ENCODE data around the gene PTPRN2.
A peak's percentile ranks its signal among the peaks of the same experiment; 100 is the strongest.

The PTPRN2 gene

GRCh38 chr7:157615852-157616251, 971.8 kb downstream of the PTPRN2 start:
- Histone ChIP-seq H3K27me3 (ENCODE audit: control insufficient read depth in 1 of 2, insufficient read depth in 2 of 2, low read length in 2 of 2) (peaks cover 0 to 14% of the 10 kb centered on the region in 2 donors), H3K27ac (ENCODE audit: low read depth, low read length) (no peak overlapping the region), H3K4me1 (ENCODE audit: insufficient read depth, low read length) (no peaks in the 10 kb centered on the region), H3K9me3 (ENCODE audit: low read length) (no peaks in the 10 kb centered on the region), H3K9ac (ENCODE audit: low read length) (no peak overlapping the region), H3K4me3 (ENCODE audit: low read depth in 1 of 2, low read length in 2 of 2) (no peak overlapping the region), H3K36me3 (ENCODE audit: insufficient read depth, low read length) (no peaks in the 10 kb centered on the region)

- Histone ChIP-seq H3K9me3 (ENCODE audit: low read length) (no peaks in the 10 kb centered on the region), H3K9ac (ENCODE audit: low read length) (no peak overlapping the region), H3K36me3 (ENCODE audit: insufficient read depth, low read length) (no peaks in the 10 kb centered on the region), H3K27ac (ENCODE audit: low read depth, low read length) (no peak overlapping the region), H3K27me3 (ENCODE audit: control insufficient read depth in 1 of 2, insufficient read depth in 2 of 2, low read length in 2 of 2) (peaks cover 0 to 14% of the 10 kb centered on the region in 2 donors), H3K4me1 (ENCODE audit: insufficient read depth, low read length) (no peaks in the 10 kb centered on the region), H3K4me3 (ENCODE audit: low read depth in 1 of 2, low read length in 2 of 2) (no peak overlapping the region)
Observed at GRCh38 chr7:157615101-157615817, 972.4 kb downstream of the PTPRN2 start.

GRCh38 chr7:157614457-157615020, 973.1 kb downstream of the PTPRN2 start:
- H3K36me3 ChIP-seq (ENCODE audit: insufficient read depth, low read length): no peaks in the 10 kb centered on the region
- no peak overlapping the region for H3K27ac ChIP-seq (ENCODE audit: low read depth, low read length)
- no peak overlapping the region for H3K9ac ChIP-seq (ENCODE audit: low read length)
- no peak overlapping the region for H3K4me3 ChIP-seq (ENCODE audit: low read depth in 1 of 2, low read length in 2 of 2)
- H3K4me1 ChIP-seq (ENCODE audit: insufficient read depth, low read length): no peaks in the 10 kb centered on the region
- no peaks in the 10 kb centered on the region for H3K9me3 ChIP-seq (ENCODE audit: low read length)
- H3K27me3 ChIP-seq (ENCODE audit: control insufficient read depth in 1 of 2, insufficient read depth in 2 of 2, low read length in 2 of 2): peaks cover 0 to 14% of the 10 kb centered on the region in 2 donors

DNA sequence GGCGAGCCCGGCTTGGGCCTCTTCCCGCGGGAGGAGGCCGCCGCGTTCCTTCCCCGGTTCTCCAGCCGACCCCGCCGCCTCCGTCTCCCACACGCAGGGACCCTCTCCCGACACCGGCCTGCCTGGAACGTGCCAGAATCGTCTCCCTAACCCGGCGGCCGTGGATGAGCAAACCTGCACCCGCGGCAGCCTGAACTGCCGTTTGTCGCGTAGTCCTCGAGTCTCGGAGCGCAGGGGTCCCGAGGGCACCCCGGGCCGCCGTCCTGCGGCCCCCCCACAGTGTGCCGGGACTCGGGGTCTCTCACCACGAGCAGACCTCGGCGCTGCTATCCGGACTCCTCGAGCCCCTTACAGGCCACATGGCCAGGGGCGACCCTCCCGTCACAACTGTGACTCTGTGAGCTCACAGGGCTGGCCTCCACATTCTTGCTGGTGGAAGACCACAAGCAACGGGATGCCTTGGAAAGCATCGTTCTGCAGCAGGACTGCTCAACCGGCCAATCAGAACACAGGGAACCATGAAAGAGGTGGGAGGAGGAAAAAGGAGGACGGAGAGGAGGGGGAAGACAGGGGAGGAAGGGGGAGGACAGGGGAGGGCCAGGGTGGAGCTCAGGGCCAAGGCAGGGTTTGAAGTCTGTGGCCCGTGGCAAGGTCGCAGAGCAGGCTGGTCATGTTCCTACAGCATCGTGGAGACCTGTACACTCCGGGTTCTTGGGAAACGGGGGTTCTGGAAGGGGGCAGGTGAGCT, 973.9 kb downstream of the PTPRN2 start:
- Histone ChIP-seq H3K4me3 (ENCODE audit: low read depth in 1 of 2, low read length in 2 of 2) (peak overlapping the region; percentile 37 to 68), H3K27ac (ENCODE audit: low read depth, low read length) (no peak overlapping the region), H3K4me1 (ENCODE audit: insufficient read depth, low read length) (no peaks in the 10 kb centered on the region), H3K9ac (ENCODE audit: low read length) (no peak overlapping the region), H3K27me3 (ENCODE audit: control insufficient read depth in 1 of 2, insufficient read depth in 2 of 2, low read length in 2 of 2) (peaks cover 0 to 14% of the 10 kb centered on the region in 2 donors), H3K9me3 (ENCODE audit: low read length) (no peaks in the 10 kb centered on the region), H3K36me3 (ENCODE audit: insufficient read depth, low read length) (no peaks in the 10 kb centered on the region)

DNA sequence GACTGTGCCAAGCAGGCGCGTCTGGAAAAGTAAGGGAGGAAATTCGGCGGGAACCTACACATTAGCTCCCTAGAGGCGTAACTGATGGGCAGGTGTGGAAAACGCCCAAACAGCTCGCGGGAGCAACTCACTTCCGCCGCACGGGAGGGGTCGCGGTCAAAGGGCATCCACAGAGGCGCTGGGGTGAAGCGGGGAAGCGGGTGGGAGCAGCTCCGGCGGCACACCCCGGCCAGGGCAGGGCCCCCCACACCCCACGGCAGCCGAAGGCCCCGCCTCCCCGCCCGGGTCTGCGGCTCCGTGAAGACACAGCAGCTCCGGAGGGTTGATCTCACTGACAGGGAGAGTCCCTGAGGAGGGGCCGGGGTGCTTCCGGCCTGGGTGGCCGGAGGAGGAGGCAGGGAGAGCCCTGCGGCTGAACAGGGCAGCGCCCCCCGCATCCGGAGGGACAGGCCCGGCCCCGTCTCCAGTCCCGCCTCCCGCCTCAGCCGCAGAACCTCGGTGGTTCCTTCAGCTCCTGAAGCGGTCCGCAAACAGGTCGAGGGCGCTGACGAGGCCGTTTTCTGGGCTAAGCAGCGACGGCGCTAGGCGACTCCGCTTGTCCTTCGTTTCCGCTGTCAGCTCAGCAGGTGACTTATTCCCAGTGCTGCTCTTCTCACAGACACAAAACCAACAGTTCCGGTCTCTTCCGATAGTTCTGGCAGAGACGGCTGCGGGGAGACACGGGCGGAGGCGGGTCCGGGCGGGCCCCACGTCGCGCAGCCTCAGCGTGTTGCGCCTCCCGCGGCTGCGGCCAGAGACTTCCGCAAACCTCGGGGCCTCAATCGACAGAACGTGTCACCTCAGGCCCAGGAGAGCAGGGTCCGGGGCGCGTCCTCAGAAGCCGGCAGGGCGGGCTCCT, 974.7 kb downstream of the PTPRN2 start:
- H3K27ac ChIP-seq (ENCODE audit: low read depth, low read length): no peak overlapping the region
- H3K36me3 ChIP-seq (ENCODE audit: insufficient read depth, low read length): no peaks in the 10 kb centered on the region
- H3K4me3 ChIP-seq (ENCODE audit: low read depth in 1 of 2, low read length in 2 of 2): peak overlapping the region; percentile 37 to 68
- H3K9ac ChIP-seq (ENCODE audit: low read length): no peak overlapping the region
- H3K4me1 ChIP-seq (ENCODE audit: insufficient read depth, low read length): no peaks in the 10 kb centered on the region
- H3K9me3 ChIP-seq (ENCODE audit: low read length): no peaks in the 10 kb centered on the region
- H3K27me3 ChIP-seq (ENCODE audit: control insufficient read depth in 1 of 2, insufficient read depth in 2 of 2, low read length in 2 of 2): peaks cover 0 to 14% of the 10 kb centered on the region in 2 donors

GRCh38 chr7:157612009-157612663, 975.5 kb downstream of the PTPRN2 start:
- H3K27ac ChIP-seq (ENCODE audit: low read depth, low read length): no peak overlapping the region
- no peaks in the 10 kb centered on the region for H3K9me3 ChIP-seq (ENCODE audit: low read length)
- H3K4me1 ChIP-seq (ENCODE audit: insufficient read depth, low read length): no peaks in the 10 kb centered on the region
- H3K36me3 ChIP-seq (ENCODE audit: insufficient read depth, low read length): no peaks in the 10 kb centered on the region
- H3K9ac ChIP-seq (ENCODE audit: low read length): no peak overlapping the region
- peaks cover 0 to 14% of the 10 kb centered on the region in 2 donors for H3K27me3 ChIP-seq (ENCODE audit: control insufficient read depth in 1 of 2, insufficient read depth in 2 of 2, low read length in 2 of 2)
- peak overlapping the region in 1 of 2 donors; percentile 37 for H3K4me3 ChIP-seq (ENCODE audit: low read depth in 1 of 2, low read length in 2 of 2)

GRCh38 chr7:157611341-157611740, 976.3 kb downstream of the PTPRN2 start:
- no peak overlapping the region for H3K4me3 ChIP-seq (ENCODE audit: low read depth in 1 of 2, low read length in 2 of 2)
- no peaks in the 10 kb centered on the region for H3K36me3 ChIP-seq (ENCODE audit: insufficient read depth, low read length)
- H3K9me3 ChIP-seq (ENCODE audit: low read length): no peaks in the 10 kb centered on the region
- H3K9ac ChIP-seq (ENCODE audit: low read length): no peak overlapping the region
- H3K27ac ChIP-seq (ENCODE audit: low read depth, low read length): no peak overlapping the region
- H3K27me3 ChIP-seq (ENCODE audit: control insufficient read depth in 1 of 2, insufficient read depth in 2 of 2, low read length in 2 of 2): peaks cover 0 to 14% of the 10 kb centered on the region in 2 donors
- no peaks in the 10 kb centered on the region for H3K4me1 ChIP-seq (ENCODE audit: insufficient read depth, low read length)

- peaks cover 0 to 14% of the 10 kb centered on the region in 2 donors for H3K27me3 ChIP-seq (ENCODE audit: control insufficient read depth in 1 of 2, insufficient read depth in 2 of 2, low read length in 2 of 2)
- H3K27ac ChIP-seq (ENCODE audit: low read depth, low read length): no peak overlapping the region
- no peaks in the 10 kb centered on the region for H3K9me3 ChIP-seq (ENCODE audit: low read length)
- H3K9ac ChIP-seq (ENCODE audit: low read length): no peak overlapping the region
- no peaks in the 10 kb centered on the region for H3K36me3 ChIP-seq (ENCODE audit: insufficient read depth, low read length)
- H3K4me3 ChIP-seq (ENCODE audit: low read depth in 1 of 2, low read length in 2 of 2): no peak overlapping the region
- no peaks in the 10 kb centered on the region for H3K4me1 ChIP-seq (ENCODE audit: insufficient read depth, low read length)
Observed at GRCh38 chr7:157610671-157611295, 976.8 kb downstream of the PTPRN2 start.

DNA sequence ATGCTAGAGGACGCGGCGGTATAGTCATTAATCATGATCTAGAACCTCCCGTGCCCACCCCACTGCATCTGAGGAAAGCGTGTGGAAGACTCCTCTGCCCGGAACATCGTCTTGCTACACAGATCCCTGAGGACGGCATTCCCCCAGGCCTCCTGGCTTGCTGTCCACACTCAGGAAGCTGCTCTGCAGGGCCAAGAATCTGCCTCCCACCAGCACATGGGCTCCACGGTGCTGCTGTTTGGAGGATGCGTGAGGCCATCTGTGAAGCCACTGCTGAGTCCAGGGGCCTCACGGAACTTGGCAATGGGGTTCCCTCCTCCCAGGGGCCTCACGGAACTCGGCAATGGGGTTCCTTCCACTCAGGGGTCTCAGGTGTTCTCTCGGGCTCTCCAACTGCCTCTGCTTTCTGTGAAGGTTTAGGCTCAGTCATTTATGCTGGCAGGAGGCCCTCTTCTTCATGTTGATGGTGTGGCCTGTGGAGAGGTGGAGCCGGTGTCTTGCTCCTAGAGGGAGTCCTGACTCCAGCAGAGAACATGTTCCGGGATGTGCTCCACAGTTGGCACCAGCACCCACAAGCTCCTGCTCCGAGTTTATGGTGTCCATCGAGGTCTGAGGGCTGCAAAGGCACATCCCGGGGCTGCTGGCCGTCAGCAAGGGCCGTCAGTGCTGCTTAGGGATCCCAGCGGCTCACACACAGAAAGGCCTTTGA, 977.5 kb downstream of the PTPRN2 start:
- Histone ChIP-seq H3K9me3 (ENCODE audit: low read length) (no peaks in the 10 kb centered on the region), H3K27ac (ENCODE audit: low read depth, low read length) (no peak overlapping the region), H3K9ac (ENCODE audit: low read length) (no peak overlapping the region), H3K36me3 (ENCODE audit: insufficient read depth, low read length) (no peaks in the 10 kb centered on the region), H3K27me3 (ENCODE audit: control insufficient read depth in 1 of 2, insufficient read depth in 2 of 2, low read length in 2 of 2) (peaks cover 0 to 14% of the 10 kb centered on the region in 2 donors), H3K4me1 (ENCODE audit: insufficient read depth, low read length) (no peaks in the 10 kb centered on the region), H3K4me3 (ENCODE audit: low read depth in 1 of 2, low read length in 2 of 2) (no peak overlapping the region)

- Histone ChIP-seq H3K36me3 (ENCODE audit: insufficient read depth, low read length) (no peaks in the 10 kb centered on the region), H3K27me3 (ENCODE audit: control insufficient read depth in 1 of 2, insufficient read depth in 2 of 2, low read length in 2 of 2) (peaks cover 0 to 14% of the 10 kb centered on the region in 2 donors), H3K27ac (ENCODE audit: low read depth, low read length) (no peak overlapping the region), H3K4me3 (ENCODE audit: low read depth in 1 of 2, low read length in 2 of 2) (no peak overlapping the region), H3K9ac (ENCODE audit: low read length) (no peak overlapping the region), H3K4me1 (ENCODE audit: insufficient read depth, low read length) (no peaks in the 10 kb centered on the region), H3K9me3 (ENCODE audit: low read length) (no peaks in the 10 kb centered on the region)
Observed at GRCh38 chr7:157609516-157609915, 978.1 kb downstream of the PTPRN2 start.

Measured in muscle layer of colon (tissue), 2 donors.